NCI-H748 (cell line): ENCODE results near the gene DCAF16.

Experiments used
- DNase-seq: peaks from one replicate; lab custom pipeline; 2025; ENCODE audit not compliant: unreplicated experiment; lab: John Stamatoyannopoulos, UW

DCAF16 gene

GRCh38 chr4:17785858-17786257 lies 24.7 kb downstream of the DCAF16 start:
- peak; percentile 16 for DNase-seq

DNA sequence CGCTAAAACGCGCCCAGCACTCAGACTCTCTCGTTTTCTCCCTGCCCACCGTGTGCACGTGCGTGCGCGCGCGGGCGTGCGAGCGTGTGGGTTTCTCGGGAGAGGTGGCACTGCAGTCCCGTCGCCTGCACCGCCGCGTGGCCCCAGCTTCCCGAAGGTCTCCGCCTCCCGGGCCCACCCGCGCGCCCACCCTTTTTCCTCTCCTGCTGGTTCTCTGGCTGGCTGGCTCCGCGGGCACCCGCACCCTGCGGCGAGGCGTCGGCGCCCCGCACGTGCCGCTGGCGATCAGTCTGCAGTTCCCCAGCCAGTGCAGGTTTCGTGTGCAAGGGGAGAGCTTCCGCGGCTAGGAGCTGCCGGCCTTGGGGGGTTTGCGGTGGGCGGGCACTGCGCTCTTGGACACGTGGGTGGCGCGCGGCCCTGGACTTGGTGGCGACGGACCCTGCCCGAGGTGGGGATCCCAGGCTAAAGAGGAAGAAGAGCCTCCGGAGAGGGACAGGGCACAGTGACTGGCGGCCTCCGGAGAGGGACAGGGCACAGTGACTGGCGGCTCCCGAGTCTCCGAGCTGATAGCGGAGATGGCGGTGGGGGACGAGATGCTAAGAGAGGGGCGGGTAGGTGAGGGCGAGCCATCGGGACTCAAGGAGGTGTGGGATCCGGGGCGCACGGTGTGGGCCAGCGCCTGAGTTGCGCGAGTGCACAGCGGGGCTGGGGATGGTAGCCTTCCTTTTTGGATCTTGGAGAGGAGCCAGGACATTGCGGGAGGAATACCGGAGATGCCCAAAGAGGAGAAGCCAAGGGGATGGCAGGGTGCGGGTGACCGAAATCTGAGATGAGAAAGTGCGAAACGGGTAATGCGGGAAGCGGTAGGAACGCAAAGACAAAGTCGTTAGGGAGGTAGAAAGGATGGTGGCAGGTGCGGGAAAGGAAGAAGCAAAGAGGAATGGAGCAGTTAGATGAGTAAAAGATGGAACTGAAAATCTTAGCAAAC lies 29.0 kb downstream of the DCAF16 start, which contains the start of gene FAM184B:
TSS of gene FAM184B (minus strand) at position 322 of the 988 bp plus-strand sequence. CDS start 322 bp downstream, outside the sequence.
- DNase-seq = peak; percentile 57

DNA sequence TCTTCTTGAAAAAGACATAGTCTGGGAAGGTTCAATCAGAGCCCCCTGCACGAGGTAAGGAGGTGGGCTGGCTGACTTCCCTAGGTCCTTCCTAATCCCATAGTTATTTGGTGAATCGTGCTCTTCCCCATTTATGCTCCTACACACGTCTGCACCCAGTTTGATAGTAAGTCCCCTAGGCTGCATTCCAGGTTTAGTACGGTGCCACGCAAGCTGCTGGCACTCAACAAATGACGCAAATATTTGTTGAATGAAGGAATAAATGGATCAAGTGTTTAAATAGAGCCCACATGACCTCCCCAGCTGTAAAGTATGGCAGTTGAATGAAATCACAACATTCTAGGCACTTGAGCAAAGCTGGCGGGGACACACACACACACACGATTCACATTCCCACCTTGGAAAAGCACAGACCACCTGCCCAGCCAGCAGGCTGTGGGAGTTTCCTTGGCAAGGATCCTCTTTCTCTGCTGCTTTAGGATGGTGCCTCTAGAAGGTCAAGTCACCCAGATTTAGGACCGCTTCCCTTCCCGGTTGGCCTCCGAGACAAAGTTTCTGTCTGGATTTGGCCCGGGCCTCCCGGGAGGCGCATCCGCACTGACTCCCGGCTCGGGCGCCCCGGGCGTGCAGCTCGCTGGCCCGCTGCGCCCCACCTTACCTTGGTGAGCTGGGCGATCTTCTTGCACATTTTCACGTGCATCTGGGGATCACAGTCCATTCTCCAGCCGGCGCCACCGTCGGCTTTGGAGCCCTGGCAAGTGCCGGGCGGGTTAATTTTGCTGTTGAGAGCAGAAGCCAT lies 29.9 kb downstream of the DCAF16 start:
- DNase-seq = peak; percentile 78

GRCh38 chr4:17778431-17778830 lies 32.1 kb downstream of the DCAF16 start:
- DNase-seq = no peak

DNA sequence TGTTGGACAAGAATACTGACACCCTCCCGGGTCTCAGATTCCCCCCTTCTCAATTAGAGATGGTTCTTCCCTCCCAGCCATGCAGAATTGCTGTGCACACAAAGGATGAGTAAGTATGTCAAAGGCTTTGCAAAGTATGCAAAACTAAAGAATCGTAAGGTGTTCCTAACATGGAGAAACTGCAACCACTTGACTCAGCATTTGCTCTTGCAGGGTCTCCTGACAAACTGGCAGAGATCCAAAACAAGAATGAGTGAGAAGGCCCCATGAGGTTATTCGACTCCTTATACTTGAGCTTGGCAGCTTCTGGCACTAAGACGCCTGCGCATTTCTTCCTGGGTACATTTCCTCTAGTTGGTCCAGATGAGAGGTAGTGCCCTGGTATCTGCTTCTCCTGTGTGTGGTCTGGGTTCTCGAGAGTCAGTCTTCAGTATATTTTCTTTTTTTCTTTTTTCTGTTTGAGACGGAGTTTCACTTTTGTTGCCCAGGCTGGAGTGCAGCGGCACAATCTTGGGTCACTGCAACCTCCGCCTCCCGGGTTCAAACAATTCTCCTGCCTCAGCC lies 37.3 kb downstream of the DCAF16 start:
- no peak for DNase-seq

DNA sequence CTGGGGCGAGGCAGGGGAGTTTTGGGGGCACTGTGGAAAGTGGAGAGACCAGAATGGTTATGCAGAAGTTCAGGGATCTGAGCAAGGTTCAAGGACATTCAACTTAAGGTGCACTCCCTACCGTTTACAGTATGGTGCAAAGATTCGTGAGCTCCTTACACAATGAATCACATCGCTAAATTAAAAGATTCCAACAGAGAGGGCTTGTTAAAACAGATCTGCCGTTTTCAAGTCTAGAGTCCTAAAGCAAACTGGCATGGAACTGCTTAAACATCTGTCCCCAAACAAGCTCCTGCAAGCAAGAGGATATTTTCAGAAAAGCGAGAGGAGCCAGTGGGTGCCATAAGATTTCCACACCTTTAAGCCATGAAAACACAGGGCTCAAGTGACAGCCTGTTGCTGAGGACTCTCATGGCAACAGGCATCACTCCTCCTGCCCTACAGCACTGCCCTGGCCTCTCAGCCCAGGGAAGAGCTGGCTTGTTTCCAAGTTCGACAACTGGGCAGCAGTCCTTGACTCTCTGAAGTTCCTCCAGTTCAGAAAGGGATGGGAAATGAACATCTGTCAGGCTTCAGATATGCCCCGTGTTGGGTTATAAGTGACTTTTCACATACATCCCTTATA lies 39.2 kb downstream of the DCAF16 start:
- peak; percentile 33 for DNase-seq

DNA sequence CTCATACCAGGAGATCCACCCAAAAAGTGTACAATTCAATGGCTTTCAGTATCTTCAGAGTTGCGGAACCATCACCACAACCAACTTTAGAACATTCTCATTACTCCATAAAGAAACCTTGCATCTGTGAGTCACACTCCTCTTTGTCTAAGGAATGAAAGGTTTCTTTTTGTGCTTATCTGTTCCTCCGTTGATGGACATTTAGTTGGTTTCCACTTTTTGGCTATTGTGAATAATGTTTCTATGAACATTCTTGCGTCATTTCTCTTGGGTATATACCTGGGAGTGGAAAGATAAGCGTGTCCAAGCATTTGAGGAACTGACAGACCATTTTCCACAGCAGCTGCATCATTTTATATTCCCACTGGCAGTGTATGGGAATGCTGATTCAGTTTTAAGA lies 39.7 kb downstream of the DCAF16 start:
- DNase-seq = no peak

DNA sequence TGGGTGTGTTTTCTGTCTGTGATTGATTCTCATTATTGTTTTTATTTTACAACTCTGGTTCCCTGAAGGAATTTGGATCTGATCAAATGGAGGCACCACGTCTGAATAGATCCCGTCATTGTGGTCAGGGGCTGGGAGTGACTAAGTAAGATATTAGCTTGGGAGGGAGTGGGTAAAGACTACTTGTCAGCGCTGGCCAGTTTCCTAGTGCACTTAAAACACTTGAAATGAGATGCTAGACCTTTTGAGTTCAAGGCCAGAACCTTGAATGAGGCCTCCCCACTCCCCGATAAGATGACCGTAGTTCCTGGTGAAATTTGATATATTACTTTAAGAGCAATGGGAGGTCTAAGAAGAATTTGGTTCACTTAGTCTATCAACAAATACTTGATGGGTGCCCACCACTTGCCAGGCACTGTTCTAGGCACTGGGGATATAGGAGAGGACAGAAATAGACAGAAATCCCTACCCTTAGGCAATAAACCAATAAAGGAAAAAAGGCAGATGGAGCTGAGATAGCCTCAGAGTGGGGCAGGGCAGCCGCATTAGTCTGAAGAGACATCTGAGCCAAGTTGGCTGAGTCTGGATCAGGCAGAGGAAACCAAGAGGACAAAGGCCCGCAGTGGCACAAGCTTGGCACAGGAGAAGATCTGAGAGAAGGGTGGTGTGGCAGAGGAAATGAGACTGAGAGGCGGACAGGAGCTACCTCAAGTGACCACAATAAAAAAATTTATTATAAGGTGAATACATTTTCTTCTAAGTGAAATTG lies 41.0 kb downstream of the DCAF16 start:
- DNase-seq = no peak

- DNase-seq = no peak
Observed at GRCh38 chr4:17766826-17767458, 43.6 kb downstream of the DCAF16 start.

DNA sequence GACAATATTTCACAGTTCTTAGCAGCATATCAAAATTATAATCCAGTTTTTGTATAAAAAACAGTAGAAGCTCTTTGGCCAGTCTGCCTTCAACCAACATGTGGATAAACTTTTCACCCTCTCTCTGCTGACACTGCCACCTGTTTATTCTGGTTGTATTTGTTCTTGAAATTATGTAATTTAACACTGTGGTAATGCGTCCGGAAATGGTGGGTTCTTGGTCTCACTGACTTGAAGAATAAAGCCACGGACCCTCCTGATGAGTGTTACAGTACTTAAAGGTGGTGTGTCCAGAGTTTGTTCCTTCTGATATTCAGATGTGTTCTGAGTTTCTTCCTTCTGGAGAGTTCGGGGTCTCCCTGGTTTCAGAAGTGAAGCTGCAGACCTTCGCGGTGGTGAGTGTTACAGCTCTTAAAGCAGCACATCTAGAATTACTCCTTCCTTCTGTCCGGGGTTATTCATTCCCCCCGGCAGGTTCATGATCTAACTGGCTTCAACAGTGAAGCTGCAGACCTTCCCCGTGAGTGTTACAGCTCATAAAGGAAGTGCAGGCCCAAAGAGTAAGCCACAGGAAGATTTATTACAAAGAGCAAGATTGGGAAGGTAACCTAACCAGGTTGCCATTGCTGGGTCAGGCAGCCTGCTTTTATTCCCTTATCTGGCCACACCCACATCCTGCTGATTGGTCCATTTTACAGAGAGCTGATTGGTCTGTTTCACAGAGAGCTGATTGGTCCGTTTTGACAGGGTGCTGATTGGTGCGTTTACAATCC lies 44.9 kb downstream of the DCAF16 start:
- no peak for DNase-seq

- DNase-seq = no peak
Observed at GRCh38 chr4:17763931-17764330, 46.6 kb downstream of the DCAF16 start.

GRCh38 chr4:17763416-17763815 lies 47.1 kb downstream of the DCAF16 start:
- DNase-seq = no peak

DNA sequence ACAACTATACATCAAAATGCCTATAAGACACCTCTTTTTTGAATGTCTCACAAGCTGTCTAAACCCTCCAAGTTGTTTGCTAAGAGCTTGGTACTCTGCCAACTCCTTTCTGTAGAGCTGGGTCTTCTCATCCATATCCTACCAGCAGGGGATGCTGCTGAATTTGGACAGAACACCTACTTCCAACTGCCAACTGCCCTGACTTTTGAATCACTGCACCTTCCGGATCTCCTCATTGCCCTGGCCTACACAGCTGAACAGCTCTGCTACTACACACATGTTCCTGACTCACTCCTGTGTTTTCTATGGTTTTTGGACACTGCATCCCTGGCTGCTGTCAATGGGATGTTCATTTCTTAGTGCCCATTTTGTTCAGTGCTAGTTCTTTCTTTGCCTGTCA lies 47.8 kb downstream of the DCAF16 start:
- DNase-seq = peak; percentile 4

GRCh38 chr4:17761062-17761461 lies 49.5 kb downstream of the DCAF16 start:
- no peak for DNase-seq

- DNase-seq = no peak
Observed at GRCh38 chr4:17760626-17761025, 49.9 kb downstream of the DCAF16 start.

GRCh38 chr4:17758485-17758884 lies 52.1 kb downstream of the DCAF16 start:
- peak; percentile 79 for DNase-seq

GRCh38 chr4:17757621-17758020 lies 52.9 kb downstream of the DCAF16 start:
- DNase-seq = no peak

DNA sequence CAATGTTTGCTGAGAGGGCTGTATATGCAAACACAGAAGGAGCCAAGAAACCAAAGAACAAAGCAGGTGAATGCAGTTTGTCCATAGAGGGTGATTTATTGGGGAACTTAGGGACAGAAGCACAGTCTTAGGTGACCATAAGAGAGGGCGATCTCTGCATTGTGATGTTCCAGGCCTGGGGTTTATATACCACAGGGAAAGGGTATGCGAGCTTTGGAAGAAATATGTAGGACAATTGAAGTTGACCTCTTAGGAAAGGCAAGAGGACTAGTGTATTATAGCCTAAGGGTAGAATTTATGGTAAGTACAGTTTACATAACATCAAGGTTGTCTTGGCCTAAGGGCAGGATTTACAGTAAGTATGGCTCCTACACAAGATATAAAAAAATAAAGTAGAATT lies 56.9 kb downstream of the DCAF16 start:
- DNase-seq = no peak
